DND-41 (cell line): ENCODE measurements around the gene TIMM44.

ENCODE experiments used
- ATAC-seq: fragments of 200-7000 bp; cut with Tn5 transposase; 3 replicates; pipeline ENCODE4 v1.9.1; 2021; ENCODE audit warnings: low read depth; ENCODE audit not compliant: insufficient read depth
- DNase-seq: peaks from one replicate; pipeline ENCODE4 v3.0.0-alpha.2; 2020
- H2AFZ ChIP-seq: 2 replicates; pipeline ENCODE4 v1.6.0; 2012; ENCODE audit warnings: low read depth, low read length
- H3K27ac ChIP-seq: 2 replicates; pipeline ENCODE4 v1.5.1; 2012; ENCODE audit warnings: low read length, inconsistent platforms
- H3K27me3 ChIP-seq: fragments of 200-600 bp; sonication (generic); 2 replicates; pipeline ENCODE4 v1.6.0; 2012; ENCODE audit warnings: low read length, mild to moderate bottlenecking, inconsistent platforms; ENCODE audit not compliant: insufficient read depth, poor library complexity
- H3K36me3 ChIP-seq: 2 replicates; pipeline ENCODE4 v1.5.1; 2012; ENCODE audit warnings: low read length, inconsistent platforms; ENCODE audit not compliant: insufficient read depth
- H3K4me1 ChIP-seq: 2 replicates; pipeline ENCODE4 v1.5.1; 2012; ENCODE audit warnings: mild to moderate bottlenecking, low read length; ENCODE audit not compliant: insufficient read depth
- H3K4me2 ChIP-seq: 2 replicates; pipeline ENCODE4 v1.6.0; 2012; ENCODE audit warnings: mild to moderate bottlenecking, moderate library complexity, low read length, inconsistent platforms; ENCODE audit not compliant: insufficient read depth
- H3K4me3 ChIP-seq, 2 experiments: fragments of 200-600 bp in 1 of 2; shearing (Covaris generic) in 1 of 2; 2 replicates each; pipeline ENCODE4 v1.5.1; 2012 to 2016; ENCODE audit warnings: inconsistent platforms in 2 of 2, low read length in 2 of 2, mild to moderate bottlenecking in 2 of 2, low read depth in 1 of 2, moderate library complexity in 1 of 2
- H3K79me2 ChIP-seq: 2 replicates; pipeline ENCODE4 v1.6.0; 2012; ENCODE audit warnings: low read length, inconsistent platforms; ENCODE audit not compliant: insufficient read depth
- H3K9ac ChIP-seq: 2 replicates; pipeline ENCODE4 v1.6.0; 2012; ENCODE audit warnings: low read depth, mild to moderate bottlenecking, inconsistent platforms, low read length, moderate library complexity
- H3K9me3 ChIP-seq: 2 replicates; pipeline ENCODE4 v1.5.1; 2012; ENCODE audit warnings: low read length, moderate library complexity, mild to moderate bottlenecking, inconsistent platforms; ENCODE audit not compliant: insufficient read depth, severe bottlenecking
- H4K20me1 ChIP-seq: 2 replicates; pipeline ENCODE4 v1.6.0; 2012; ENCODE audit warnings: low read length; ENCODE audit not compliant: insufficient read depth
- CTCF ChIP-seq: IDR thresholded peaks from 2 replicates; pipeline ENCODE4 v1.5.1; 2012; ENCODE audit warnings: borderline replicate concordance, low read length, moderate library complexity, mild to moderate bottlenecking; ENCODE audit not compliant: poor library complexity, severe bottlenecking; ENCODE audit errors: extremely low read depth
- EZH2 ChIP-seq: IDR thresholded peaks from 3 replicates; pipeline ENCODE4 v1.6.1; 2012; ENCODE audit warnings: borderline replicate concordance, low read depth, mild to moderate bottlenecking, moderate library complexity, low read length, inconsistent platforms; ENCODE audit not compliant: severe bottlenecking

The TIMM44 gene

GRCh38 chr19:7928334-7928706 lies 15.1 kb downstream of the TIMM44 start:
- no peak for ATAC-seq
- Histone ChIP-seq H4K20me1 (peaks cover 46% of the 10 kb centered on the region), H3K4me3 (no peak overlapping the region), H2AFZ (no peak overlapping the region), H3K4me2 (no peak overlapping the region), H3K4me1 (peaks cover 18% of the 10 kb centered on the region), H3K27ac (no peak overlapping the region), H3K27me3 (no peaks in the 10 kb centered on the region), H3K9ac (no peak overlapping the region), H3K79me2 (peaks cover 9% of the 10 kb centered on the region), H3K36me3 (peaks cover 49% of the 10 kb centered on the region), H3K9me3 (no peaks in the 10 kb centered on the region)
- no peak for TF ChIP-seq EZH2
- no peak for TF ChIP-seq CTCF
- DNase-seq = no peak

GRCh38 chr19:7927605-7928333 lies 15.7 kb downstream of the TIMM44 start:
- no peak overlapping the region for H2AFZ ChIP-seq
- H3K36me3 ChIP-seq = peaks cover 48% of the 10 kb centered on the region
- H3K27ac ChIP-seq = no peak overlapping the region
- peaks cover 18% of the 10 kb centered on the region for H3K4me1 ChIP-seq
- TF ChIP-seq CTCF (no peak), EZH2 (no peak)
- H3K27me3 ChIP-seq = no peaks in the 10 kb centered on the region
- peaks cover 47% of the 10 kb centered on the region for H4K20me1 ChIP-seq
- H3K4me2 ChIP-seq = no peak overlapping the region
- no peak overlapping the region for H3K9ac ChIP-seq
- no peak overlapping the region for H3K4me3 ChIP-seq
- no peak for DNase-seq
- H3K9me3 ChIP-seq = no peaks in the 10 kb centered on the region
- peaks cover 9% of the 10 kb centered on the region for H3K79me2 ChIP-seq
- no peak for ATAC-seq

- Histone ChIP-seq H3K4me2 (peak overlapping the region; percentile 99; the same call in 1 of the 2 replicates), H3K36me3 (peaks cover 48% of the 10 kb centered on the region), H3K9ac (peak overlapping the region; percentile 52; the same call in 1 of the 2 replicates), H4K20me1 (peaks cover 45% of the 10 kb centered on the region), H3K27me3 (no peaks in the 10 kb centered on the region), H3K4me1 (peaks cover 24% of the 10 kb centered on the region), H2AFZ (no peak overlapping the region), H3K4me3 (peak overlapping the region in 1 of 2 experiments; percentile 61; a peak in 1 of 4 replicates), H3K79me2 (peaks cover 9% of the 10 kb centered on the region), H3K27ac (no peak overlapping the region), H3K9me3 (no peaks in the 10 kb centered on the region)
- ATAC-seq = no peak
- no peak for DNase-seq
- no peak for TF ChIP-seq CTCF
- no peak for TF ChIP-seq EZH2
Observed at GRCh38 chr19:7926727-7927604, 16.5 kb downstream of the TIMM44 start.
